PC-9 (cell line): ENCODE results near the gene TAF4. TPM values are rescaled to one million over a fixed set of nuclear protein-coding genes. Genes with fewer than 3 reads are reported as not detected.

Experiments used
- BruUV-seq: library from RNA; stranded (reverse); fragments of 400-500 nt; replicated peaks from 2 replicates; lab custom pipeline; 2021; lab: Mats Ljungman, UMichigan
- CTCF ChIA-PET: fragments of 300-600 bp; sonication (Branson Sonifier 250); formaldehyde crosslinking; loops from one replicate; lab custom pipeline; 2022; ENCODE audit warnings: antibody characterized with exemption; lab: Charles Lee
- POLR2A ChIA-PET: fragments of 300-600 bp; sonication (Branson Sonifier 250); formaldehyde crosslinking; loops from one replicate; lab custom pipeline; 2022; ENCODE audit warnings: antibody characterized with exemption; ENCODE audit not compliant: unreplicated experiment; lab: Charles Lee
- DNase-seq, 2 experiments: peaks; one replicate each; pipeline versions ENCODE4 v3.0.0 to v3.0.0-alpha.2; 2015 to 2022; ENCODE audit warnings: mixed read lengths in 1 of 2
- H2AFZ ChIP-seq: fragments of 200-600 bp; sonication (generic); 2 replicates; pipeline ENCODE4 v1.8.1; 2017; ENCODE audit warnings: antibody characterized with exemption
- H3F3A ChIP-seq: fragments of 200-600 bp; sonication (generic); 2 replicates; pipeline ENCODE4 v1.8.1; 2017; ENCODE audit warnings: antibody characterized with exemption, mild to moderate bottlenecking, low read depth; ENCODE audit not compliant: insufficient read depth
- H3K27ac ChIP-seq: fragments of 200-600 bp; sonication (generic); 2 replicates; pipeline ENCODE4 v1.6.1; 2016; ENCODE audit warnings: mixed run types
- H3K27me3 ChIP-seq: fragments of 200-600 bp; sonication (generic); 2 replicates; pipeline ENCODE4 v1.6.1; 2016; ENCODE audit warnings: low read depth, mixed run types; ENCODE audit not compliant: insufficient read depth
- H3K36me3 ChIP-seq: fragments of 200-600 bp; sonication (generic); 2 replicates; pipeline ENCODE4 v1.6.1; 2016; ENCODE audit warnings: low read depth, mixed run types
- H3K4me1 ChIP-seq: fragments of 200-600 bp; sonication (generic); replicated peaks from 2 replicates; pipeline ENCODE4 v1.6.1; 2016; ENCODE audit warnings: mixed run types; ENCODE audit not compliant: insufficient read depth
- H3K4me2 ChIP-seq: fragments of 200-600 bp; sonication (generic); 2 replicates; pipeline ENCODE4 v1.6.1; 2017; ENCODE audit warnings: mixed run types
- H3K4me3 ChIP-seq: fragments of 200-600 bp; sonication (generic); 2 replicates; pipeline ENCODE4 v1.6.1; 2016; ENCODE audit warnings: mixed run types
- H3K79me2 ChIP-seq: fragments of 200-600 bp; sonication (generic); 2 replicates; pipeline ENCODE4 v1.6.1; 2017; ENCODE audit warnings: low read depth, mixed run types
- H3K9me2 ChIP-seq: fragments of 200-600 bp; sonication (generic); 2 replicates; pipeline ENCODE4 v1.8.1; 2017; ENCODE audit warnings: mild to moderate bottlenecking; ENCODE audit not compliant: insufficient read depth
- H3K9me3 ChIP-seq: fragments of 200-600 bp; sonication (generic); 2 replicates; pipeline ENCODE4 v1.8.1; 2016; ENCODE audit warnings: low read depth; ENCODE audit not compliant: insufficient read depth
- H4K20me1 ChIP-seq: fragments of 200-600 bp; sonication (generic); 2 replicates; pipeline ENCODE4 v1.8.1; 2017; ENCODE audit not compliant: insufficient read depth
- EZH2 ChIP-seq: fragments of 200-600 bp; sonication (generic); IDR thresholded peaks from 2 replicates; pipeline ENCODE4 v1.8.0; 2017; ENCODE audit warnings: antibody characterized with exemption, low read depth
- intact Hi-C: fragments of 100-400 bp; cut with micrococcal nuclease; formaldehyde crosslinking; loops from one replicate; pipeline ENCODE4 v1.10.0; 2022; ENCODE audit not compliant: unreplicated experiment
- total RNA-seq: library from RNA; stranded (reverse); gene quantifications from 2 replicates; pipeline ENCODE4 v1.2.3, GENCODE V29; 2021
- TF ChIP-seq, protein P1 (sequence below): fragments of 200-600 bp; sonication (generic); conservative IDR thresholded peaks from 2 replicates; pipeline ENCODE4 v1.6.1; 2017; ENCODE audit warnings: mixed run types, antibody characterized with exemption, mild to moderate bottlenecking, moderate library complexity

Gene TAF4
- total RNA-seq, 1 experiment from 2014 or later = 32.5 TPM

DNA sequence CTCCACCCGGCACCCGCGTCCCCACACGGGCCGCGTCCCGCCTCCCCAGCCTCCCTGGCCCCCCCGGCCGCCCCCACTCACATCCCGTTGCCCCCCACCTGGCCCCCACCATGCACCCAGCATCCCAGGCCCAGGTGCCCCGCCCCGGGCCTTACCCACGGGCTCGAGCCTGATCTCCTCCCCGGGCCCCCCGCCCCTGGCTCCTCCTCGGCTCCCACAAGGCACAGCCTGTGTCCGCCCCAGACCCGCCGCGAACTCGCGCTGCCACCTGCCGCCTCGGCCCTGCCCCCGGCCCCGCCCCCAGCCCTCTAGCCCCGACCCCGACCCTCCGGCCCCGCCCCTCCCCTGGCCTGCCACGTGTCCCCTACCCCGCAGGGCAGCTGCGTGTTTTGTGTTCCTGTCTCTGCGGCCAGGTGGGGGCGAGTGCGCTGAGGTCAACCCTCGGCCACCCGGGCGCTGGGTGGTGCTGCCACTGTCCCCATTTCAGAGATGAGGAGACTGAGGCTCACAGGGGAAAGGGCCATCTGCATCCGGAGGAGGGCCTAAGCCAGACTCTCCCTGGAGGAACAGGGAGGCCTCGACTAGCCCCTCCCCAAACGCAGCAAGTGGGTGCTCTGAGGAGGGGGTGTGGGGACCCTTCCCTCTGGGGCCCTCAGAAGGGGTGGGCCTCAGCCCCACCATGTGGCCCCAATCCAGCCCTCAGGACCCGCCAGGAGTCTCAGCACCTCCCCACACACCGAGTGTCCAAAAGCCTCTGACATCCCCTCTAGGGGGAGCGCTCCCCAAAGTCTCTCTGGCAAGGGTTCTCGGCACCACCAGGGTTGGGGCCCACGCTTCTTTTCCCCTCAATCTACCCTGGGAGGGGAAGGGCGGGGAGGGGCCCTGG, 99.8 kb downstream of the TAF4 start:
- POLR2A ChIA-PET = no interaction called here
- CTCF ChIA-PET = no interaction called here
- no TSS peak for BruUV-seq
- no peaks in the 10 kb centered on the region for H4K20me1 ChIP-seq
- H3K27me3 ChIP-seq = peaks cover 11% of the 10 kb centered on the region
- H3F3A ChIP-seq = no peaks in the 10 kb centered on the region
- no peaks in the 10 kb centered on the region for H3K9me3 ChIP-seq
- H3K4me3 ChIP-seq = no peak overlapping the region
- no peak overlapping the region for H2AFZ ChIP-seq
- no peaks in the 10 kb centered on the region for H3K36me3 ChIP-seq
- DNase-seq = no peak
- intact Hi-C loops = no loop called here
- H3K79me2 ChIP-seq = no peaks in the 10 kb centered on the region
- no peaks in the 10 kb centered on the region for H3K9me2 ChIP-seq
- H3K27ac ChIP-seq = no peak overlapping the region
- H3K4me1 ChIP-seq = no peaks in the 10 kb centered on the region
- no peak overlapping the region for H3K4me2 ChIP-seq
- TF ChIP-seq, protein P1, sequence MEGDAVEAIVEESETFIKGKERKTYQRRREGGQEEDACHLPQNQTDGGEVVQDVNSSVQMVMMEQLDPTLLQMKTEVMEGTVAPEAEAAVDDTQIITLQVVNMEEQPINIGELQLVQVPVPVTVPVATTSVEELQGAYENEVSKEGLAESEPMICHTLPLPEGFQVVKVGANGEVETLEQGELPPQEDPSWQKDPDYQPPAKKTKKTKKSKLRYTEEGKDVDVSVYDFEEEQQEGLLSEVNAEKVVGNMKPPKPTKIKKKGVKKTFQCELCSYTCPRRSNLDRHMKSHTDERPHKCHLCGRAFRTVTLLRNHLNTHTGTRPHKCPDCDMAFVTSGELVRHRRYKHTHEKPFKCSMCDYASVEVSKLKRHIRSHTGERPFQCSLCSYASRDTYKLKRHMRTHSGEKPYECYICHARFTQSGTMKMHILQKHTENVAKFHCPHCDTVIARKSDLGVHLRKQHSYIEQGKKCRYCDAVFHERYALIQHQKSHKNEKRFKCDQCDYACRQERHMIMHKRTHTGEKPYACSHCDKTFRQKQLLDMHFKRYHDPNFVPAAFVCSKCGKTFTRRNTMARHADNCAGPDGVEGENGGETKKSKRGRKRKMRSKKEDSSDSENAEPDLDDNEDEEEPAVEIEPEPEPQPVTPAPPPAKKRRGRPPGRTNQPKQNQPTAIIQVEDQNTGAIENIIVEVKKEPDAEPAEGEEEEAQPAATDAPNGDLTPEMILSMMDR = no peak
- TF ChIP-seq EZH2 = no peak

DNA sequence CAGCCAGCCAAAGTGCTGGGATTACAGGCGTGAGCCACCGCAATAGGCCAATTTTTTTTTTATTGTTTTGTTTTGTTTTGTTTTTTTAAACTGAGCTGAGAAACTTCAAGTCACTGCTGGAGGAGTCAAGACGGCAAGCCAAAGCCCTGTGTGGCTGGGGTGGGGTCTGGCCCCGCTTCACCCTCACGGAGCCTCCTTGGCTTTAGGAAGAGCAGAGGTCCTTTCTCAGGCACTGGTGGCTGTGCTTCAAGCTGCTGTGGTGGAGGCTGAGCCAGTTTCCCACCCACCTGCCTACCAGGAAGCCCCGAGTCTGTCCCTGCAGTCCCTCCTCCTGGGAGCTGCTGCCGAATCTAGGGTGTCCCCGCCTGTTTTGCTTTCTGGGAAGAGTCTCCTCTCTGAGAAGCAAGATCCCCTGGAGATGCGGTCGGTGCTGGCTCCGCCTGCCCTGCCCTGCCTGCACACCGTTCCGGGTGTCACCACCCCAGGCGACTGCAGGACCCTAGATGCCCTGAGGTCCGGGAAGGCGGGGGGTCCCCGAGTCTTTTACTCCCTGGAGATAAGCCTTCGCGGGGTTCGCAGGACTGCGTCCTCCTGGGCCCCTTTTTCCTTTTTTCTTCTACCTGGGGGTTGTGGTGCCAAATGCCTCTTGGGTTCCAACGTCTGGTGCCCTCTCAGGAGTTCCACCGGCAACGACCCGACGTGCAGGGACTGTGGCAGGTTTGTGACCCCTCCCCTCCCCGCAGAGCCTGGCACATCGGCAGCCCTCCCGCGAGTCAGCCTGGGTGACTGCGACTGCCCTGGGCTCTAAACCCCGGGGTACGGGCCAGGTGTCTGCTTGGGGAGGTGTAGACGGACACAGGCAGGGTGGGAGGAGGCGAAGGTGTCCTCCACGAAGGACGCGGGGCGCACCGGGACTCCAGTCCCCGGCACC, 100.7 kb downstream of the TAF4 start:
- ChIA-PET POLR2A (no interaction called here), CTCF (no interaction called here)
- intact Hi-C loops = no loop called here
- no peak for TF ChIP-seq EZH2
- TF ChIP-seq, protein P1 = no peak
- Histone ChIP-seq H3K9me3 (no peaks in the 10 kb centered on the region), H3K4me1 (no peaks in the 10 kb centered on the region), H3K4me2 (no peak overlapping the region), H3K79me2 (no peaks in the 10 kb centered on the region), H3F3A (no peaks in the 10 kb centered on the region), H3K27ac (no peak overlapping the region), H3K36me3 (no peaks in the 10 kb centered on the region), H4K20me1 (no peaks in the 10 kb centered on the region), H2AFZ (no peak overlapping the region), H3K4me3 (no peak overlapping the region), H3K27me3 (peaks cover 19% of the 10 kb centered on the region), H3K9me2 (no peaks in the 10 kb centered on the region)
- BruUV-seq = no TSS peak
- no peak for DNase-seq

DNA sequence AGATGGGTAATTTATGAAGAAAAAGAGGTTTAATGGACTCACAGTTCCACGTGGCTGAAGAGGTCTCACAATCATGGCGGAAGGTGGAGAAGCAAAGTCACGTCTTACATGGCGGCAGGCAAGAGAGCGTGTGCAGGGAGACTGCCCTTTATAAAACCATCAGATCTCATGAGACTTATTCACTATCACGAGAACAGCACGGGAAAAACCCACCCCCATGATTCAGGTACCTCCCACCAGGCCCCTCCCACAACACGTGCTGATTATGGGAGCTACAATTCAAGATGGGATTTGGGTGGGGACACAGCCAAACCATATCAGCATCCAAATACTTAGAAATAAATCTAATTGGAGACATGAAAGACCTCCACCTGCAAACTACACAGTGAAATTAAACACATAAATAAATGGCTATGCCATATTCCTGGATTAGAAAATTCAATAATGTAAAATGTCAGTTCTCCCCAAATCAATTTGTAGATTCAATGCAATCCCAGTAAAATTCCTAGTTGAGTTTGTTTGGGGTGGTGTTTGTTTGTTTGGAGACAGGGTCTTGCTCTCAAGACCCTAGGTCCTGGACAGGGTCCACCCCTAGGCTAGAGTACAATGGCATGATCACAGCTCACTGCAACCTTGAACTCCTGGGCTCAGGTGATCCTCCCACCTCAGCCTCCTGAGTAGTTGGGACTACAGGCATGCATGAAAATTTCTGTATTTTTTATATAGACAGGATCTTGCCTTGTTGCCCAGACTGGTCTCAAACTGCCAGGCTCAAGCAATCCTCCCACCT, 101.6 kb downstream of the TAF4 start:
- Histone ChIP-seq H3K36me3 (no peaks in the 10 kb centered on the region), H3F3A (no peaks in the 10 kb centered on the region), H3K79me2 (no peaks in the 10 kb centered on the region), H3K4me3 (no peak overlapping the region), H3K4me1 (no peaks in the 10 kb centered on the region), H4K20me1 (no peaks in the 10 kb centered on the region), H3K4me2 (no peak overlapping the region), H3K27me3 (peaks cover 26% of the 10 kb centered on the region), H3K27ac (no peak overlapping the region), H3K9me2 (no peaks in the 10 kb centered on the region), H3K9me3 (no peaks in the 10 kb centered on the region), H2AFZ (no peak overlapping the region)
- CTCF ChIA-PET = no interaction called here
- no peak for DNase-seq
- POLR2A ChIA-PET = no interaction called here
- intact Hi-C loops = no loop called here
- no TSS peak for BruUV-seq
- no peak for TF ChIP-seq EZH2
- TF ChIP-seq, protein P1 = no peak
